HG03045 (cell line): ENCODE measurements around the gene PPP2CA.

Experiments
- ATAC-seq: cut with Tn5 transposase; IDR thresholded peaks from one replicate; pipeline ENCODE4 v1.9.1; 2021; ENCODE audit warnings: mild to moderate bottlenecking, moderate library complexity; ENCODE audit not compliant: unreplicated experiment

PPP2CA gene

DNA sequence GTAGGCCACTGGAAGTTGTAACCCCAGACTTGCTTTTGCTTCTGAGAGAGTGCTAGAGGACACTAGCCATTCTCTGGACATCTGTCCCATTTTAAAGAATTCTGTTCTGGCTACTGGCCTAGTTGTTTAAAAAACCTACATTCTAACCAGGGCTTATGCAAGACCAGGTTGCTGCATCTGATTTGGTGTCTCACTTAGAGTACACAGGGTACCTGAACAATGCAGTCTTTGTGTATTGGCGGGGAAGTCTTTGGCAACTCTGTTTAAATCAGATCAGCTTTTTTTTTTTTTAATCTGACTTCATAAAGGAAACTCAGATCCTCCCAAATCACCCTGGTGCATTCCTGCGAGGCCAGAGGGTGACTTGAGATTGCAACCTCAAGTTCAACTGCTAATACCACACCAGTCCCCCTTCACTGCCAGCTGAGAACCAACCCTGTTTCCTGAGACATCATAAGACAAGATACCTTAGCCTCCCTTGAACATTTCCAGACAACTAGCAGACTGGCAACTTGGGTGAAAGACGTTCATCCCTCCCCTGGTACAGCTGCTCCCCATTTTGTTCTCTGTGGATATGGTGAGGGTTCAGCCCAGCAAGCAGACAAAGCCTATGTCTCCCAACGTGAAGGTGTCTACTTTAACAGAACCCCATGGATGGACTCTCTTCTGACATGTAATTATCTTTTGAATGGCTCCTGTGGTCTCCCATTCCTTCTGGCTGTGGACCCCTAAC, 76.1 kb downstream of the PPP2CA start:
- ATAC-seq: no peak

DNA sequence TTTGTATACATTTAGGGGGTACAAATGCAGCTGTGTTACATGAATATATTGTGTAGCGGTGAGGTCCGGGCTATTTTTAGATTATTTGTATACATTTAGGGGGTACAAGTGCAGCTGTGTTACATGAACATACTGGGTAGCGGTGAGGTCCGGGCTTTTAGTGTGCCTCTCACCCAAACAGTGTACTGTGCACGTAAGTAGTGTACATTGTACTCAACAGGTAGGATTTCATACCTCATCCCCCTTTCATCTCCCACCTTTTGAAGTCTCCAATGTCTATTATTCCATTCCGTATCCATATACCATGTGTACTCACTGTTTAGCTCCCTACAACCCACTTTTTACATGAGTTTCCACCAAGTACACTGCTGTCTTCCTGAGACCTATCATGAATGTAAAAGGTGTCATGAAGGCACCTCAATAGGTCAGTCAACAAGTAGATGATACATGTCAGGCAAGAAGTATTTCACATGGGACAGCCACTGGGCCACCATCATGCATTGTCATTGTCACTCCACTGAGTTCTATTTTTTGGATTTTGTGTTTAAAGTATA, 76.8 kb downstream of the PPP2CA start:
- ATAC-seq: no peak

DNA sequence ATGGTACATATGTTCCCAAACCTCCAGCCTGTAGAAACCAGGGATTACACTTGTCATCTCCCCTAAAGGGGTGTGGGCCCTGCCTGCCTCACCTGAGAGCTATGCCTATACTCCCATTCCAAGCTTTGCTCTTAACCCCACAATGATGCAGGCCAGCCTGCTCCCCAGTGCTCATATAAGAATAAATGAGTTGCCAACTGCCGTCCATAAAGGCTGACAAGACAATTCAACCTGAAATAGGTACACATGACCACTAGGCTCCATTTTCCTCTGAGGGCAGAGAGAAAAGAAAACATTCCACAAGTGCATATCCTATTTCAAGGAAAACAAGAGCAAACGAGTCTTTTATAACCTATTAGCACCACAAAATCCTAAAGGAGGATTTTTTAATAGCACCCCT, 77.6 kb downstream of the PPP2CA start:
- ATAC-seq: no peak

DNA sequence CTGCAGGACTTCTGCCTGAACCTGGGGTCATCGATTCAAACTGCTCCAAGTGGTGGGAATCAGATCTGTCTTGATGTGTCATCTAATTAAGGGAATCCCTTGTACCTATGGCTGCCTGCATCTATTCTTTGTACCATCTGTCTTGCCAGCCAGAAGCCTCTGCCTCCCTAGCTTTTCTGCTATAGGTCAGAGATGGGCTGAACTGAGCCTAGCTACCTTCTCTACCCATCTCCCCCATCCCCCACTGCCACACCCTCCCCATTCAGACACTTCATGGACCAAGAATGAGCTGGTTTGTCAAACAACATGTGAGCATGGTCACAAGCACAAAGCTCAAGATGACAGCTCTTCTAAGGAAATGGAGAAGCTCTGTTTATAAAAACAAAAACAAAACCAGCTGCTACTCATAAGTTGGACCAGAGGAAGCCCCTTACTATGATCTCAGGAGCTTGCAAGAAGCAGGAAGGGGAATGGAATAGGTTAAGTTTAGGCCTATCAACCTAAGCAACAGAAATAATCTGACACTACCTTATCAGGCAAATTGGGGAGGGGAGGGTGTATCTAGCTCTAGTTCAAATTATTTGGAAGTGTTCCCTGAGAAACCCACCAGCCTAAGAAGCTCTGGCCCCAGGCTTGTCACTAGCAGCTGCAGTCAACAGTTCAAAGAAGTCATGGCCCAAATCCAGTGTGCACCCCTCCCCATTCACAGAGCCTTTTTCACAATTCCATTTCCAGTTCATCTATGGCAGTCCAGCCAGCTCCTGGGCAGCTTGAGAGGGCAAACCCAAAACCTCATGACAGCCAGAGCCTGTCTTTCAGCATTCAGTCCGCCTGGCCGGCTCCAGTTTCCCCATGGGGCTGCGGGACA, 79.0 kb downstream of the PPP2CA start:
- no peak for ATAC-seq

DNA sequence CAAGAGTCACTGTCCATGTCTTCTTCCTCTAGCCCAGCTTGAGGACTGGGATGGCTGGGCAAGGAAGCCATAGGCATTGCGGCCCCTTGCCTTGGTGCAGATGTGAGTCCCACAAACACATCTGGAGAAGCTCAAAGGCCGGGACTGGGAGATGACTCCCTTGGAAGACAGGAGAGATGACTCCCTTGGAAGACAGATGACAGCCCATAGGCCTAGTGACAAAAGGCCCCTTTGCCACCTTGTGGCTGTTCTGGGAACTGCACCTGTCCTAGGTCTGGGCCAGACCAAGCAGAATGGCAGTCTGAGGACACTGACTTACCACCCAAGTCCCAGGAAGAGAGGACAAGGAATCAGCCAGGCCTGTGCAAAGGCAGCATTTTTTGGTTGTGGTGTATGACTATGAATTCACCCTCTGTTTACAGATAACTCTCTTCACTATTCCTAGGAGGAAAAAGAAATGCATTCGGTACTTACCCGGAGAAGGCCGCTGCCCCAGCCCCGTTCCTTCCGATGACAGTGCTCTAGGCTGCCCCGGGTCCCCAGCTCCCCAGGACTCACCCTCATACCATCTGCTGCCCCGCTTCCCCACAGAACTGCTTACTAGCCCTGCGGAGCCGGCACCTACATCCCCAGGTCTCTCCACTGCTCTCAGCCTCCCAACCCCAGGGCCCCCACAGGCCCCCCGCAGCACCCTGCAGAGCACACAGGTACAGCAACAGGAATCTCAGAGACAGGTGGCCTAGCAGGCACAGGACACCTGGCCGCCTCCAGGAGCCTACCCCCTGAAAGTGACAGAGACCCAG, 79.9 kb downstream of the PPP2CA start:
- ATAC-seq: peak; percentile 51

DNA sequence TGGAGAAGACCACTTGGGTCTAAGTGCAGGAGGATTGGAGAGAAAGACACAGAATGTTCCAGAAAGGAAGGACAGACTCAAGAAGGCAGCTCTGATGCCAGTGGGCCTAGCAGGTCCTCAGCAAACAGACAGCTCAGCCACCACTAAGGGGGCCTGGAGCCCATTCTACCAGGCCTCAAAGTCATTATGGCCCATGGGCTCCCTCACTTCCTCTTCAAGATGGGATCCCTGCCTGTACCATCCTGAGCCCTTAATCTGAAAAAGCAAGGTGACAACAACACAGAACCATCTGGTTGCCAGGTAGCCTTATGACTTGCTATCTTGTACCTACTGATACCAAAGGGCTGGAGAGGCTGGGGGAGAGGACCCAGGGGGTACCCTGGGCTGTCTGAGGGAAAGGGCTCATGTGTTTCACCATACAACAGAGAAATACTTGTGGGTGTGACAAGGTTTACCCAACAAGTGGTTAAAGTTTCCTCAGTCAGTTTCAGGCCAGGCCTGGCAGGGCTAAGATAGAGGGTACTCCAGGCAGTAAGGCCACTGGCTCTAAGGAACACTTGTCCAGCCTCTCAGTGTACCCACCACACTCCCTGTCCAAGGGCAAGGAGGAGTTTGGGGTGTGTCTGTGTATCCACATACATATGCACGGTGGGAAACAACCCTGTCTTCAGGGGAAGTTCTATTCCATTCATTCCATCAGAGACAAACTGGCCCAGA, 80.7 kb downstream of the PPP2CA start:
- no peak for ATAC-seq
